ENCODE results near the gene RNF31.

The RNF31 gene

DNA sequence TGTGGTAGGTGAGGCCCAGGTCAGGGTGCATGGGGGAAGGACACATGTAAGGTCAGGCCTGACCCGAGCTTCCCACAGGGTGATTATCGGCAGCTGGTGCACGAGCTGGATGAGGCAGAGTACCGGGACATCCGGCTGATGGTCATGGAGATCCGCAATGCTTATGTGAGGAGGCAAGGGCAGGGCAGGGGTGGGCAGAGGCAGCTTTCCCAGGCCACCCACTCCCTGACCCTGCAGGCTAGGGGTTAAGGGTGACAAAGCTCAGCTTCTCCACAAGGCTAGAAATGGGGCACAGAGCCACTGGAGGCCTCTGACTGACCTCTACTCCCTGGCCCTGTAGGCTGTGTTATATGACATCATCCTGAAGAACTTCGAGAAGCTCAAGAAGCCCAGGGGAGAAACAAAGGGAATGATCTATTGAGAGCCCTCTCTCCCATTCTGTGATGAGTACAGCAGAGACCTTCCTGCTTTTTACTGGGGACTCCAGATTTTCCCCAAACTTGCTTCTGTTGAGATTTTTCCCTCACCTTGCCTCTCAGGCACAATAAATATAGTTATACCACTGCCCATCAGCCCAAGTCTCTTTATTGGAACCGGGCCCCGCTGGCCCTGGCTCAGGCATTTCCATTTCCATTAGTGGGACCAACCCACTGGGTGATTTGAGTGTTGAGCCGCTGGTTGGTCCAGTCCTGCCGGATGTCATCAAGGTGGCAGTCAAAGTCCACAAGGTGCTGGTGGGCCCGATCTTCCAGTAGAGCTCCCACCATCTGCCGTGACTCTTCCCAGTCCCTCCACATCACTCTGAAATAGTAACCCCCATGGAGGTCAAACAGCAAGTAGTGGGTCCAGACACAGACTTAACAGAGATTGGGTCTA lies 8.7 kb upstream of the RNF31 start:
- no peak for FAIRE-seq

DNA sequence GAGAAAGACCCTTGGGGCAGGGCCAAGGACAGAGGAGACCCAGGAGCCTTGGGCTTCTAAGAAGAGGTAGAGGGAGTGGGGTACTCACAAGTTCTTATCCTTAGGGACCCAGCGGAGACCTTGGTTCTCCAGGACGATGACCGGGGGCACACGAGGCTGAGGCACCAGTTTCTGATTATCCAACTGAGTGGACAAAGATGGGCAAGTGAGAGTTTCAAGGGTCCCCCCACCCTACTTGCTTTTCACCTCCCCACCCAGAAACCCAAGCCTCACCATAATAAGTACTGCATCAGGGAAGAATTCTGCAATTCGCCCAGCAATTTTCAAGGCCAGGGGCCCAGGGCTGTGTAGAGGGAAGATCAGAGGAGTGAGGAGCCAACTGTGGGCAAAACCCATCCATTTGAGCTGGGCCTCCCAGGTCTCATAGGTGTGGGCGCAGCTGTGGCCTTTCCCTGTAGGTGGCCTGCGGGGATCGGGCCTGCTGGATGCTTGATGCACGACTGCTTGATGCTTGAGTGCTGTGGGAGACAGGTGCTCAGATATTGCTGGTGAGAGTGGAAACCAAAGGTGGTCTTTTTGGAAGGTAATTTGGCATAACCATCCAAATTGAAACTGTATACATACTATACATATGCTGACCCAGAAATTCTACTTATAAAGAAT lies 7.9 kb upstream of the RNF31 start:
- FAIRE-seq: no peak

DNA sequence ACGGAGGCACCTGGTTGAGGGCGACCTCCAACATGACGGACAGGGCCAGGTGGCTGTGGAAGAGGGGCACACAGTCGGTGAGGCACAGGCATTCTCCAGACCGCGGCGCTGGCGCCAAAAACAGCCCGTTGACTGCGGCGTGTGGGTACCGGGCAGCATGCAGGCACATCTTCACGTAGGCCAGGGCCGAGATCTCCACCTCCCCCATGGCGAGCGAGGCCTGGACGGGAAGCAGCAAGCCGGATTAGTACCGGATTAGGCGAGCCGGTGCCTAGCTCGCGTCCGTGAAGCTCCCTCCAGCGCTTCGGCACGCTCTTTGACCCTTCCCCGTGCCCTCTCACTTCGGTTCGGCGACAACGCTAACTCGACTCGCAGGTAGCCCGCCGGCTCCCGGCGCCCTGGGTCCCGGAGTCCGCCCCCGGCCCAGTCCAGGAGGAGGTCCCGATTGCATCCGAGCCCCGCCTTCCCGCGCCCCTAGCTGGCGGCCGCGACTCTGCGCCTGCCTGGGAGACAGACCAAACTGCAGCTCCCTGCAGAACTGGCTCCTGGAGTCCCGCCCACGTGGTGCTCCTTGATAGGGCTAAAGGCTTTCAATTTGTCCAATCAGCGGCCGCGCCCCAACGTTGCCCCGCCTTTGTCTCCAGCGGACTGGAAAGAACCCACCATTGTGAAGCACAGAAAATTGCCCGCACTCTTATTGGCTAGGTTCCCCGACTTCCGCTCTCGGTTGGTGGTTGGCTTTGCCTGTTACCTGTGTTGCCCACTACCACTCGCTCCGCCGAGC lies 6.0 kb upstream of the RNF31 start, which contains the start of gene EMC9:
Gene EMC9, minus strand, starts transcription at position 495 of the 784 bp plus-strand sequence. Its CDS starts 287 bp downstream, at position 208.
- peak; percentile 76 for FAIRE-seq

DNA sequence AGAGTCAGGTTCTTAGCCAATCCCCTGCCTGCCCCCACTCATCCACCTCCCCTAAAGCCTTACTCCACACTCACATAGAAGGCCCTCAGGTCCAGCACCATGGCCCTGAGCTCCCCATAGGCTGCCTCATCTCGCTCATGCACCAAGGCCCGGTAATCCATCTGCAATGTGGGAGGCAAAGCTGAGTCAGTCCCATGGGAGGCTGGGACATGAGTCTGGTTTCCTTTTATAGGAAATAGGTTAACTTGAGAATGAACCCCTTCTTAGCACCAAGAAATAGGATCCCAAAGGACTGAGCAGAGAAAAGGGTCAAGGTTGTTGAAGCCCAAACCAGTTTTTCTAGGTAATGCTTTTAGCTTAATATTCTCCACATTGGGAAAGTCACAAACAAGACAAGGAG lies 3.8 kb upstream of the RNF31 start:
- FAIRE-seq: no peak

DNA sequence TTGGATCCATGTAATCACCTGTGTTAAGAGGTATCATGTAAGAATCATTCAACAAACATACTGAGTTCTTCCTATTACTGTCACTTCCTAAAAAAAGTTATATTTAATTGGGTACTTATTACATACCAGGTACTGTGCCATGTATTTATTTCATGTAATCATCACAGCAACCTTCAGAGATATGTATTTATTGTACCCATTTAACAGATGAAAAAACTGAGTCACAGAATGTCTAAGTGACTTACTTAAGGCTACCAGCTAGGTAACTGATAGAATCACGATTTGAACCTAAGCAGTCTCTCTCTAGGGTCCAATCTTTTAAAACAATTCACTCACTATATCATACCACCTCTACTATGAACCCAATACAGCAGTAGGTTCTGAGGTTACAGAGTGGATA lies 2.8 kb upstream of the RNF31 start:
- no peak for FAIRE-seq

DNA sequence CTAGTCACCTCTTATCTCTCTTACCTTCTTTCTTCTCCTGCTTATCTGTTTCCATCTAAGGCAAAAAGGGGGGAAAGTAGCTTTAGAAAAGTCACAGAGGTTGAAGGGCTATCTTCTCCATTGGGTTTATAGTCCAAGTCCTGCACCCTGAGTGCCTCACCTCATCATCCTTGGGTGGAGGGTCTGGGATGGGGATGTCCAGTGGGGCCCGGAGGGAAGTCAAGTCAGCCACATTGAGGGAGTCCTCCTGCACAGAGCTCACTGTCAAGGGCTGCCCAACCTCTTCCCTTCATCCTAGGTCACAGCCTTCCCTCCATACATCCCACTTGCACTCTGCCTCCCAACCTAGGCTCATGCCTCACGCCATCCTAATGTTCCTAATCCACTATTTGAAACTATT lies 2.1 kb upstream of the RNF31 start:
- FAIRE-seq: no peak

DNA sequence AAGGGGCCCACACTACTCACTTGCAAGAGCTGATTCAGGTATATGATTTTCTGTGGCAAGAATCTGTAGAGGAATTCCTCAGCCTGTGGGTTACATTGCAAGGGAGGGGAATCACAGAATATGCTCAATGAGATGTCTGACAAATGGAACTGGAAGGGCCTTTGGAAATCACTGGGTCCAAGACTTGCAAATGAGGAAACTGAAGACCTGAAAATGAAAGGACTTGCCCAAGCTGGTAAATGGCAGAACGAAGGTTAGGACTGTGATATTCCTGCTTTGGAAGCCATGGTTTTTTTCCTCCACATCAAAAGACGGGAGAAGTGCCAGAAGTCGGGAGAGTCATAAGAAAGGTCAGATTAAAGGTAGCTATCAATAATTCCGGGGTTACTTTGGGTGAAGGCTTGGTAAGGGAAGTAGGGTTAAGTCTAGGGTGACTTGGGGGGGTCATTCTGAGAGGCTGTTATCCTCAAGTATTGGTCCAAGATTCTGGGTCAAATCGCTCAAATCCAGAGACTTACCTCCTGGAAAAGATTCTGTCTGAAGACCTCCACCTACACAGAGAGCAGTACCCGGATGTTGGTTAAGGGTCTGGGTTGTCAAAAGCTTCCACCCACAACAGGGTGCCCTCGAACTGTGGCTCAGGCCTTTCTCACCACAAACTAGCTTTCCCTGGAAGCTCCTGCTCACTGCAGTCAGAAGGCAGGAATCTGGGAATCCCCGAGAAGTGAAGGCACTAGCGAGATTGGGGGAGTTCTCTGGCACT lies 1.4 kb upstream of the RNF31 start:
- no peak for FAIRE-seq

DNA sequence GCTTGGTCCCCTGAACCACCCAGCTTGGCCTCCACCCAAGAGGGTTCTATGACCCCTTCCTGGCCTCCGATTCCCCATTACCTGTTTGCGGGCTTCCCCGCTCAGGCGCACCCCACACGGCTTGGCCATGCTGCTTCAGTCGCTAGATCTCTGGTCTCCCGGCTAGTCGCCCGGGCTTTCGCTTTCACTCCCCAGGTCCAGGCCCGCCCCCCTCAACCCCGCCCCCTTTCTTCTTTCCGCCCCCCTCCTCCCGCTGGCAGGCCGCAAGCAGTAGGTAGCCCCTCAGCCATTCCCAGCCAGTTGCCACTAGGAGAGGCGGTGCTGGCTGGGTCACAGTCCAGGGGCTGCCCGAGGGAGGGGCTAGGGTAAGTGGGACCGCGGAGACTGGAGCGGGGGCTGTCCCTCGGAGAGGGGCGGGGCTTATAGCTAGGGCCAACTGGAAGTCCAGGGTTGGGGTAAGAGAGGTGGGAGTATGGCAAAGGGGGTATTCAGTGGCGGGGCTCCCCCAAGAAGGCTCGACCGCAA lies 783 bp upstream of the RNF31 start, which contains the start of gene PSME2:
Gene PSME2, minus strand, starts transcription at position 158 of the 525 bp plus-strand sequence. Its CDS starts 29 bp downstream, at position 129.
- FAIRE-seq: peak; percentile 41

DNA sequence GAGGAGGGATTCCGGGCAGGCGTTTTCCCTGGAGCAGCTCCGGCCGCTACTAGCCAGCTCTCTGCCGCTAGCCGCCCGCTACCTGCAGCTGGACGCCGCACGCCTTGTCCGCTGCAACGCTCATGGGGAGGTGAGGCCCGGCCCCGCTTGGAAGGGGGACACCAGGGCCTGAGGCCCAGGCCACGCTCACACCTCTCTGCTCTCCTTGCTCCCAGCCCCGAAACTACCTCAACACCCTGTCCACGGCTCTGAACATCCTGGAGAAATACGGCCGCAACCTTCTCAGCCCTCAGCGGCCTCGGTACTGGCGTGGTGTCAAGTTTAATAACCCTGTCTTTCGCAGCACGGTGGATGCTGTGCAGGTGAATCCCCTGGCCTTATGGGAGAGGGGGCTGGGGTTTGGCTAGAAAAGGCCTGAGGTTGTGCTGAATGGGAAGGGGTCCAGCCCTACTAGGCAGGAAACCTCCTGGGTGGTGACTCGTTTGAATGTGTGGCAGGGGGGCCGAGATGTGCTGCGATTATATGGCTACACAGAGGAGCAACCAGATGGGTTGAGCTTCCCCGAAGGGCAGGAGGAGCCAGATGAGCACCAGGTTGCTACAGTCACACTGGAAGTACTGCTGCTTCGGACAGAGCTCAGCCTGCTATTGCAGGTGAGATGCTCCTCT lies 597 bp downstream of the RNF31 start:
- no peak for FAIRE-seq

DNA sequence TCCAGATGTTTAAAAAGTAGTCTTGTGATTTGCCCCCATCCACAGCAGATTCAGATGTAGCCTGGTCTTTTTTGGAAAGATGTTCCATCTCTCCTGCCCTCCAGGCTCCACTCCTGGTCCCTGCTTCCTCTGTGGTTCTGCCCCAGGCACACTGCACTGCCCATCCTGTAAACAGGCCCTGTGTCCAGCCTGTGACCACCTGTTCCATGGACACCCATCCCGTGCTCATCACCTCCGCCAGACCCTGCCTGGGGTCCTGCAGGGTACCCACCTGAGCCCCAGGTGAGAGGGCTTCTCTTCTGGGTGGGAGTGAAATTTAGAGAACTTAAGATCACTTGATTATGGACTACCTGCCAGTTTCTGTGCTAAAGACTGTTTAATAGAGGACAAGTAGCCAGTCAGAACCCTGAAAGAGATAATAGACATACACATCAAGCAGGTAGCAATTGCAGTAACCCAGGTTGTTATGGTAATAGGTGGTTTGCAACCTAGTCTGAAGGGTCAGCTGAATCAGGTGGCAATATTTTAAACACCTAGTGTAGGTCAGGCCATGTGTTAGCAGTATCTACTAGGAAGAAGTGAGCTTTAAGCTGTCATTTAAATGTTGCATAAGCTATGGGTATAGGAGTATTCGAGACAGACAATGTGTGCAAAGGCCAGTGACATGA lies 2.1 kb downstream of the RNF31 start:
- no peak for FAIRE-seq

DNA sequence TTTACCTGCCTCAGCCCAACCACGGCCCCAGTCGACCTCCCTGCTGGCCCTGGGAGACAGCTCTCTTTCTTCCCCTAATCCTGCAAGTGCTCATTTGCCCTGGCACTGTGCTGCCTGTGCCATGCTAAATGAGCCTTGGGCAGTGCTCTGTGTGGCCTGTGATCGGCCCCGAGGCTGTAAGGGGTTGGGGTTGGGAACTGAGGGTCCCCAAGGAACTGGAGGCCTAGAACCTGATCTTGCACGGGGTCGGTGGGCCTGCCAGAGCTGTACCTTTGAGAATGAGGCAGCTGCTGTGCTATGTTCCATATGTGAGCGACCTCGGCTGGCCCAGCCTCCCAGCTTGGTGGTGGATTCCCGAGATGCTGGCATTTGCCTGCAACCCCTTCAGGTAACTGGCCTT lies 2.8 kb downstream of the RNF31 start:
- FAIRE-seq: no peak

DNA sequence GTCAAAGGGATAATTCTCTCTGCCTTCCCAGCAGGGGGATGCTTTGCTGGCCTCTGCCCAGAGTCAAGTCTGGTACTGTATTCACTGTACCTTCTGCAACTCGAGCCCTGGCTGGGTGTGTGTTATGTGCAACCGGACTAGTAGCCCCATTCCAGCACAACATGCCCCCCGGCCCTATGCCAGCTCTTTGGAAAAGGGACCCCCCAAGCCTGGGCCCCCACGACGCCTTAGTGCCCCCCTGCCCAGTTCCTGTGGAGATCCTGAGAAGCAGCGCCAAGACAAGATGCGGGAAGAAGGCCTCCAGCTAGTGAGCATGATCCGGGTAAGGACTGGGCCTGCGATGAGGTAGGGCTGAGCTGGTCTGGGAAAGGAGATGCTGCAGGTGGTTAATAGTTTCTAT lies 3.3 kb downstream of the RNF31 start:
- no peak for FAIRE-seq

DNA sequence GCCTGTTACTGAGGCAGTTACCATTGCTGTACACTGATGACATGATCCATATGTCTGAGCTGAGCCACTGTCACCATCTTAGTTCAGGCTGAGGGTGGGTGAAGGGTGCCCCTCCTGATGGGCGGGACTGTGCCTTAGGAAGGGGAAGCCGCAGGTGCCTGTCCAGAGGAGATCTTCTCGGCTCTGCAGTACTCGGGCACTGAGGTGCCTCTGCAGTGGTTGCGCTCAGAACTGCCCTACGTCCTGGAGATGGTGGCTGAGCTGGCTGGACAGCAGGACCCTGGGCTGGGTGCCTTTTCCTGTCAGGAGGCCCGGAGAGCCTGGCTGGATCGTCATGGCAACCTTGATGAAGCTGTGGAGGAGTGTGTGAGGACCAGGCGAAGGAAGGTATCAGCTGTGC lies 3.7 kb downstream of the RNF31 start:
- FAIRE-seq: no peak

DNA sequence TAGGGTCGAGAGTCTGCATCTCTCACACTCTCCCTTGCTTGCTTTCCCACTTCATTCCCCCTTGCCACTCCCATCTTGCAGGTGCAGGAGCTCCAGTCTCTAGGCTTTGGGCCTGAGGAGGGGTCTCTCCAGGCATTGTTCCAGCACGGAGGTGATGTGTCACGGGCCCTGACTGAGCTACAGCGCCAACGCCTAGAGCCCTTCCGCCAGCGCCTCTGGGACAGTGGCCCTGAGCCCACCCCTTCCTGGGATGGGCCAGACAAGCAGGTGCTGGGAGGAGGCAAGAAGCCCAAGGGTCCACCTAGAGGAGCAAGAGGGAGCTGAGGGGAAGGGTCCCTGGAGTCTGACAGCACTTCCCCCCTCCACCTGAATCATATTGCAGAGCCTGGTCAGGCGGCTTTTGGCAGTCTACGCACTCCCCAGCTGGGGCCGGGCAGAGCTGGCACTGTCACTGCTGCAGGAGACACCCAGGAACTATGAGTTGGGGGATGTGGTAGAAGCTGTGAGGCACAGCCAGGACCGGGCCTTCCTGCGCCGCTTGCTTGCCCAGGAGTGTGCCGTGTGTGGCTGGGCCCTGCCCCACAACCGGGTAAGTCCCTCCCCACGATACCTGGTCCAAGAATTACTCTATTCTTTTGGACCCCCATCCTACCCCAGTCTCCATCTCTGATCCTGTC lies 4.2 kb downstream of the RNF31 start:
- FAIRE-seq: no peak

DNA sequence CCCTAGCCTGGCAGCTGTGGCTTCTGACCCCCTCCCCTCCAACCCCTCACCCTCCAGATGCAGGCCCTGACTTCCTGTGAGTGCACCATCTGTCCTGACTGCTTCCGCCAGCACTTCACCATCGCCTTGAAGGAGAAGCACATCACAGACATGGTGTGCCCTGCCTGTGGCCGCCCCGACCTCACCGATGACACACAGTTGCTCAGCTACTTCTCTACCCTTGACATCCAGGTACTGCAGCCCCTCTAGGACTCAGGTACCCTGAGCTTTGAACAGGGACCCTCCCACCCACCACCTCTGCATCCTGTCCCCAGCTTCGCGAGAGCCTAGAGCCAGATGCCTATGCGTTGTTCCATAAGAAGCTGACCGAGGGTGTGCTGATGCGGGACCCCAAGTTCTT lies 7.8 kb downstream of the RNF31 start:
- FAIRE-seq: no peak

DNA sequence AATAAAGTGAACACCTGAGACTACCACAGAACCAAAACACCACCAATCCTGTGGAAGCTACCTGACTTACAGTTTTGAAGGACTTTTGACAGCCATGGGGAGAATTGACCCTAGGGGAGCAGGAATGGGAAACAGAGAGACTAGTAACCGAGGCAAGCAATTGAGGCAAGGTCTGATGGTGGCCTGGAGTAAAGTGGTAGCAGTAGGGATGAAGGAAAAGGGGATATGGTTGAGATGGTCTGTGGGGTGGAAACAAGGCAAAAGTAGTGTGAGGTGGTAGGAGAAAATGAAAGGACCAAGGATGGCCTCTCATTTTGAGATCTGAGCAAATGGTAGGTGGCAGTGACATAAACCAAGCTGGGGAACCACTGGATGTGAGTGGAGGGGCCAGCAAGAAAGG lies 9.5 kb downstream of the RNF31 start:
- FAIRE-seq: no peak

DNA sequence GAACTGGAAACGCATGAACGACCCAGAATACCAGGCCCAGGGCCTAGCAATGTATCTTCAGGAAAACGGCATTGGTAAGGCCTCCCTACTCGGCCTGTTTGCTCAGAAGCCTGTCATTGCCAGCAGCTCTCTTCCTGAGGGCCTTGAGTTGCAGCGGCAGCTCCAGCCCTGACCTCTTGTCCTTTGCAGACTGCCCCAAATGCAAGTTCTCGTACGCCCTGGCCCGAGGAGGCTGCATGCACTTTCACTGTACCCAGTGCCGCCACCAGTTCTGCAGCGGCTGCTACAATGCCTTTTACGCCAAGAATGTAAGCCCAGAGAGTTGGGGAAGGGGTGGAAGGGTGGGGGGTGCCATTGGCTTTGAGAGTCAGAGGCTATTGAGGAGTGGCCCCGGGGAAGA lies 10.0 kb downstream of the RNF31 start:
- no peak for FAIRE-seq

DNA sequence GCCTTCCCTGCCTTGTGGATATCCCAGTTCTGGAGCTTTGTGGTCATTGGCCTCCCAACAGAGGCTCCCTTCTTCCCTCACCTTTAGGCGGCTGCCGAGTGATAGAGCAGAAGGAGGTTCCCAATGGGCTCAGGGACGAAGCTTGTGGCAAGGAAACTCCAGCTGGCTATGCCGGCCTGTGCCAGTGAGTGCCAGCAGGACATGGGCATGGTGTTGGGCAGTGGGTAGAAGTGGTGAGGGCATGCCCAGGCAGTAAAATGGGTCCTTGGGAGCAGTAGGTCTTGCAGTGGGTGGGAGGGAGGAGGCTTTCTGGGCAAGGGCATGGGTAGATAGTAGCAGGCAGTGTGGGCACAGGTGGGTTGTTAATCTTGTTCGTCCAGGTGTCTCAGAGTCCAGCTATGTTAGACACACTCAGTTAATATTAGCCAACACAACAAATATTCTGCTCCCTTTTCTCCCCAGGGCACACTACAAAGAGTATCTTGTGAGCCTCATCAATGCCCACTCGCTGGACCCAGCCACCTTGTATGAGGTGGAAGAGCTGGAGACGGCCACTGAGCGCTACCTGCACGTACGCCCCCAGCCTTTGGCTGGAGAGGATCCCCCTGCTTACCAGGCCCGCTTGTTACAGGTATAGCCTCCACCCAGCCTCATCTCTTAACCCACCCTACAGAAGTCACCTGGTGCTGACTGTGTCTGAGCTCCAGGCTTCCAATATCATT lies 12.6 kb downstream of the RNF31 start:
- FAIRE-seq: no peak

DNA sequence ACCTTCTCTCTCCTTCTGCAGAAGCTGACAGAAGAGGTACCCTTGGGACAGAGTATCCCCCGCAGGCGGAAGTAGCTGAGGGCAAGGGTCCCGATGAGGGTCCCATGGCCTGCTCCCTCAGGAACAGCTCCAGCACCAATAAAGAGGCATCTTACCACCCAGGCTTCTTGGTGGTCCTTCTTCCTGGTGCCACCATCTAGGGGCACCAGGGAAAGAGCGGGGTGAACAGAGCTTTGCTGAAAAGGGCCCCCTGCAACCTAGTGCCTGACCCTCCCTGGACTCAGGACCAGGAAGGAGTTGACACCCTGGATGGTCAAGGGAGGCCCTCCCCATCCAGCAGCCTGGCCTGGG lies 13.2 kb downstream of the RNF31 start:
- no peak for FAIRE-seq

All from endometrium (tissue), 2 donors.